ENCODE measurements around the gene LILRB5. TPM values are rescaled to one million over a fixed set of nuclear protein-coding genes. Genes with fewer than 3 reads are reported as not detected.

The LILRB5 gene
- total RNA-seq (2012; rRNA removed), result not detected in 2 replicates
- not detected in 2 replicates for polyA plus RNA-seq (2012; rRNA removed)
- not detected in 2 replicates for polyA plus RNA-seq (2012; cell fraction: cytosol; rRNA removed)
- not detected in 2 replicates for polyA plus RNA-seq (2012; cell fraction: nucleus; rRNA removed; ENCODE audit: low replicate concordance)
- Bru-seq, nascent RNA, result not detected
- not detected for BruChase-seq, experiment 1, labeled RNA remaining after a 6-hour chase
- BruChase-seq, experiment 2, labeled RNA remaining after a 2-hour chase, result not detected
- long read RNA-seq, result 0 reads

DNA sequence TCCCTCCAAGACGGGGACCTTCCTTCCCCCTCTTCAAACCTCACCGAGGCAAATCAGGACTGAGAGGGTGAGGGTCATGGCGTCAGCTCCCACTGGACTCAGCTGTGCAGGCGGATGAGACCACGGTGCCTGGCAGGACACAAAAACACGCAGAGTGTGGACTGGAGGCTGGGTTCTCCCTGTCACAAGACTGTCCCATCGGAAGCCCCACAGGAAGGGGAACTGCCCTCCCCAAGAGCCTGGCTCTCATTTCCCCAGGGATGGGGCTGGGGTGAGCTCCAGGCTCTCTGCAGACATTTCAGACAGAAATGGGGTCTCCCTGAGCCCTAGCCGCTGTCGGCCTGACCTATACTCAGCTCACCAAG, at the start of gene LILRB5:
TSS of gene LILRB5 (minus strand) at position 158 of the 365 bp plus-strand sequence. CDS start at position 78, 80 bp downstream.
- intact Hi-C loops (cut with micrococcal nuclease), result no loop called here
- in situ Hi-C loops (cut with MboI; ENCODE audit: low sequenced_read_pairs), result no loop called here
- Histone ChIP-seq H3K4me2 (ENCODE audit: low read depth, low read length) (no peak within 1 kb of the TSS), H3K27me3 (ENCODE audit: control insufficient read depth, insufficient read depth, low read length) (peaks cover 22% of the 10 kb centered on the region), H3K9ac (ENCODE audit: low read depth, low read length) (no peak within 1 kb of the TSS), H4K20me1 (ENCODE audit: insufficient read depth, low read length) (no peaks in the 10 kb centered on the region), H4K5ac (ENCODE audit: low read depth, low read length) (no peak within 1 kb of the TSS), H2BK20ac (ENCODE audit: low read depth, low read length) (no peak within 1 kb of the TSS), H3K23ac (ENCODE audit: low read depth, low read length) (no peak within 1 kb of the TSS), H4K8ac (ENCODE audit: low read depth in 2 of 2, low read length in 2 of 2) (no peak within 1 kb of the TSS), H3K79me1 (ENCODE audit: low read depth in 1 of 2, low read length in 2 of 2) (no peaks in the 10 kb centered on the region), H2AFZ (replicated peaks; ENCODE audit: low read length, poor library complexity) (peak within 1 kb of the TSS; percentile 21), H3K4ac (ENCODE audit: low read depth, low read length) (no peak within 1 kb of the TSS), H2BK120ac (ENCODE audit: low read depth, low read length) (no peak within 1 kb of the TSS), H3K4me1 (ENCODE audit: control insufficient read depth, insufficient read depth, low read length) (no peaks in the 10 kb centered on the region), H2BK15ac (ENCODE audit: low read depth, low read length) (no peak within 1 kb of the TSS), H3K36me3 (ENCODE audit: control insufficient read depth, insufficient read depth, low read length) (no peaks in the 10 kb centered on the region), H3K9me3 (ENCODE audit: control insufficient read depth, insufficient read depth, low read length) (no peaks in the 10 kb centered on the region), H2AK9ac (replicated peaks; ENCODE audit: low read depth, low read length, poor library complexity) (no peak within 1 kb of the TSS), H3K56ac (ENCODE audit: extremely low read depth, insufficient read depth, low read length) (no peak within 1 kb of the TSS), H3K4me3 (ENCODE audit: insufficient read depth, low read depth, low read length) (no peak within 1 kb of the TSS), H2AK5ac (ENCODE audit: low read depth, low read length) (no peak within 1 kb of the TSS), H4K91ac (ENCODE audit: insufficient read depth, low read depth, low read length) (no peak within 1 kb of the TSS), H3K9me1 (ENCODE audit: insufficient read depth, low read length) (no peaks in the 10 kb centered on the region), H3K14ac (replicated peaks; ENCODE audit: low read depth, low read length) (no peak within 1 kb of the TSS), H3K18ac (ENCODE audit: low read depth, low read length) (no peak within 1 kb of the TSS), H2BK5ac (ENCODE audit: low read depth, low read length, poor library complexity, severe bottlenecking) (no peak within 1 kb of the TSS), H3K27ac (ENCODE audit: insufficient read depth, low read length) (no peak within 1 kb of the TSS)
- dilution Hi-C loops (cut with HindIII; ENCODE audit: low sequenced_read_pairs, unreplicated experiment), result no loop called here
- POLR2A ChIA-PET (ENCODE audit: unreplicated experiment), result no interaction called here
- DNase-seq, result no peak
- CTCF ChIA-PET, result no interaction called here
- no TSS peak for BruUV-seq (replicated peaks)
- 62% methylated on average over 5 of the region's 9 CpGs; no CpG with 5 or more reads in 1 of the 2 experiments for WGBS, 2 experiments (ENCODE audit: extremely low coverage in 2 of 2, insufficient read length in 1 of 2)
- ATAC-seq (ENCODE audit: low read depth), result no peak
- TF ChIP-seq NFE2L2 (IDR thresholded peaks at IDR 0.05; ENCODE audit: low read depth, low read length) (no peak), MXI1 (IDR thresholded peaks at IDR 0.05; ENCODE audit: borderline replicate concordance, low read depth, low read length) (no peak), POLR2A (IDR thresholded peaks at IDR 0.05; ENCODE audit: low read depth, low read length) (no peak), RAD21 (IDR thresholded peaks at IDR 0.05; ENCODE audit: low read length) (no peak), CEBPB (IDR thresholded peaks at IDR 0.05; ENCODE audit: low read depth, low read length) (no peak), FOS (IDR thresholded peaks at IDR 0.05; ENCODE audit: low read depth, low read length) (no peak), CTCF (conservative IDR thresholded peaks at IDR 0.05; ENCODE audit: low read depth, low read length) (no peak), SMC3 (IDR thresholded peaks at IDR 0.05; ENCODE audit: low read depth, low read length) (no peak), RFX5 (IDR thresholded peaks at IDR 0.05; ENCODE audit: low read depth, low read length) (no peak)
